Measurements from ENCODE around the gene ANKS6.

DNA sequence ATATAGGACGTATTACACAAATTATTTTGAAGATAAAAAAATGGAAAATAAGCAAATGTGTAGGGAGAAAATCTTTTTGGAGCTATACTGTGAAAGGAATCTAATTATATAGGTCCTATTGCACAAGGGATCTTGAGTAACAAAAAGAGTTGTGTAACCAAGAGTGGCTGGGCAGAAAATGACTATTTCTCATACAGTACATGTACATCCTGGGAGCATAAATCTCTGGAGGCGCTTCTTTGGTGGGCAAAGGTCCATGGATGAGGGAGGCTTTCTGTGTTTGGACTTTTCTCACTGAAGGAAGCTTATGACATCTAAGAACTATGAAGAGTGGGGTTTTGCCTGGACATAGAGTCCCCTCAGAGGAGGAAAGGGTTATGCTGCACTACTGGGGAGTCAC, 29.8 kb downstream of the ANKS6 start:
- TF ChIP-seq POLR2A (IDR thresholded peaks at IDR 0.05; ENCODE audit: low read length) = no peak
- TF ChIP-seq GATA1 (IDR thresholded peaks at IDR 0.05; ENCODE audit: low read depth, low read length) = no peak

All from erythroblast (primary cell).